ENCODE data around the gene EFCC1. TPM values are rescaled to one million over a fixed set of nuclear protein-coding genes. Genes with fewer than 3 reads are reported as not detected.

EFCC1 gene
- total RNA-seq, 4 donors from 2014 or later: 0.22 to 2.1 (median 1.9) TPM

- Histone ChIP-seq H3K4me1 (peaks cover 0 to 18% (median 7%) of the 10 kb centered on the region in 4 donors), H3K9me3 (no peaks in the 10 kb centered on the region), H3K27ac (no peak overlapping the region), H3K4me3 (no peak overlapping the region), H3K27me3 (peaks cover 0 to 31% of the 10 kb centered on the region in 2 donors), H3K36me3 (no peaks in the 10 kb centered on the region)
- 47 to 55% methylated on average over 9 to 20 of the region's 20 CpGs for WGBS, 2 donors
- TF ChIP-seq EP300 (IDR thresholded peaks at IDR 0.05): no peak
- DNase-seq (ENCODE audit: low spot score in 2 of 2): no peak
Observed at GRCh38 chr3:128992926-128993460, 8.1 kb upstream of the EFCC1 start.

GRCh38 chr3:128993461-128994172, 7.5 kb upstream of the EFCC1 start, which contains the start of gene CFAP92:
Gene CFAP92, minus strand, starts transcription at chr3:128994076. Its CDS starts 772 bp downstream, at chr3:128993304.
- Histone ChIP-seq H3K4me3 (peak within 1 kb of the TSS; percentile 18 to 53 (median 34)), H3K9me3 (no peaks in the 10 kb centered on the region), H3K36me3 (no peaks in the 10 kb centered on the region), H3K4me1 (peaks cover 0 to 20% (median 7%) of the 10 kb centered on the region in 4 donors), H3K27ac (no peak within 1 kb of the TSS), H3K27me3 (peaks cover 0 to 31% of the 10 kb centered on the region in 2 donors)
- WGBS, 2 donors: 9 to 22% methylated on average over 40 to 42 of the region's 57 CpGs
- TF ChIP-seq CTCF (IDR thresholded peaks at IDR 0.05): no peak
- TF ChIP-seq POLR2A (IDR thresholded peaks at IDR 0.05): no peak
- TF ChIP-seq EP300 (IDR thresholded peaks at IDR 0.05): no peak
- DNase-seq (ENCODE audit: low spot score in 2 of 2): peak; percentile 47 to 67

- H3K4me1 ChIP-seq: peaks cover 0 to 21% (median 7%) of the 10 kb centered on the region in 4 donors
- peaks cover 0 to 31% of the 10 kb centered on the region in 2 donors for H3K27me3 ChIP-seq
- H3K36me3 ChIP-seq: no peaks in the 10 kb centered on the region
- 2 to 4% methylated on average over 13 of the region's 13 CpGs for WGBS, 2 donors
- no peak for DNase-seq (ENCODE audit: low spot score in 2 of 2)
- H3K9me3 ChIP-seq: no peaks in the 10 kb centered on the region
- H3K27ac ChIP-seq: no peak overlapping the region
- TF ChIP-seq EP300 (IDR thresholded peaks at IDR 0.05) (no peak), CTCF (IDR thresholded peaks at IDR 0.05) (no peak), POLR2A (IDR thresholded peaks at IDR 0.05) (no peak)
- H3K4me3 ChIP-seq: peak overlapping the region; percentile 18 to 53 (median 34)
Observed at GRCh38 chr3:128994173-128994512, 7.0 kb upstream of the EFCC1 start.

GRCh38 chr3:128994581-128995546, 6.2 kb upstream of the EFCC1 start:
- WGBS, 2 donors: 81 to 84% methylated on average over 17 to 19 of the region's 19 CpGs
- H3K4me1 ChIP-seq: peaks cover 0 to 21% (median 7%) of the 10 kb centered on the region in 4 donors
- H3K9me3 ChIP-seq: no peaks in the 10 kb centered on the region
- no peak overlapping the region for H3K27ac ChIP-seq
- peaks cover 0 to 36% of the 10 kb centered on the region in 2 donors for H3K27me3 ChIP-seq
- no peak for DNase-seq (ENCODE audit: low spot score in 2 of 2)
- H3K36me3 ChIP-seq: no peaks in the 10 kb centered on the region
- TF ChIP-seq CTCF (IDR thresholded peaks at IDR 0.05) (no peak), EP300 (IDR thresholded peaks at IDR 0.05) (no peak), POLR2A (IDR thresholded peaks at IDR 0.05) (no peak)
- peak overlapping the region in 1 of 4 donors; percentile 53 for H3K4me3 ChIP-seq

- DNase-seq (ENCODE audit: low spot score in 2 of 2): no peak
- 70 to 87% methylated on average over 1 of the region's 1 CpG for WGBS, 2 donors
- no peaks in the 10 kb centered on the region for H3K9me3 ChIP-seq
- peaks cover 0 to 45% of the 10 kb centered on the region in 2 donors for H3K27me3 ChIP-seq
- H3K27ac ChIP-seq: no peak overlapping the region
- H3K4me1 ChIP-seq: peaks cover 0 to 27% (median 7%) of the 10 kb centered on the region in 4 donors
- no peak overlapping the region for H3K4me3 ChIP-seq
- H3K36me3 ChIP-seq: no peaks in the 10 kb centered on the region
- TF ChIP-seq EP300 (IDR thresholded peaks at IDR 0.05): no peak
- no peak for TF ChIP-seq CTCF (IDR thresholded peaks at IDR 0.05)
- TF ChIP-seq POLR2A (IDR thresholded peaks at IDR 0.05): no peak
Observed at GRCh38 chr3:128995737-128996136, 5.4 kb upstream of the EFCC1 start.

Measured in tibial nerve (tissue), 4 donors.